Activated naive CD4-positive, alpha-beta T cell (primary cell): ENCODE results near the gene LCN12.

Source experiments
- DNase-seq, 4 experiments: peaks; one replicate each; lab custom pipeline; 2025; lab: John Stamatoyannopoulos, UW

Gene LCN12

GRCh38 chr9:136927343-136928271, 24.5 kb upstream of the LCN12 start:
- no peak for DNase-seq

- no peak for DNase-seq
Measured at GRCh38 chr9:136928591-136928990, 23.5 kb upstream of the LCN12 start.

DNA sequence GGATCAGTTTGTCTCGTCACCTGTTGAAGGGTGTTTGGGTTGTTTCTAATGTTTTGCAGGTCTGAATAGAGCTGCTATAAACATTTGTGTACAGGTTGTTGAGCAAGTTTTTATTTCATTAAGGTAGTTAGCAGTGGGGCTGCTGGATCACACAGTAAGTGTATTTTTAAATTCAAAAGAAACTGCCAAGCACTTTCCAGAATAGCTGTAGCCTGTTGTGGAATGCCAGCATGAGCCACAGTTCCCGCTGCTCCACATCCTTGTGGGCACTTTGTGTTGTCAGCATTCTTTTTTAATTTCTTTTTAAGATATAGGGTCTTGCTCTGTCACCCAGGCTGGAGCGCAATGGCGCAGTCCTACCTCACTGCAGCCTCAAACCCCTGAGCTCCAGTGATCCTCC, 22.1 kb upstream of the LCN12 start:
- DNase-seq, result no peak

DNA sequence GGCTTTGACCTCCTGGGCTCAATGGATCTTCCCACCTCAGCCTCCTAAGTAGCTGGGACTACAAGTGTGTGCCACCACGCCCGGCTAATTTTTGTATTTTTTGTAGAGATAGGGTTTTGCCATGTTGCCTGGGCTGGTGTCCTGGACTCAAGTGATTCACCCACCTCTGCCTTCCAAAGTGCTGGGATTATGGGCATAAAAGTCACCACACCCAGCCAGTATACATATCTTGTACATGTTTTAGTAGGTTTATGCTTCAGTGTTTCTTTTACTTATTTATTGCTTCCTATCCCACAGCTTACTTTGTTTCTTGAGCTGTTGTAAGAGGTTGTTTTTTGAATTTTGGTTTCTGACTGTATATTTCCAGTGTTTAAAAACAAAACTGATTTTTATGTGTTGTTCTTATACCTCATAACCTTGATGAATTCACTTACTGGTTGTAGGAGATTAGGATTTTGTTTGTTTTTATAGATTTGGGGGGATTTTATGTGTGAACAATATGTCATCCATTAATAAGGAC, 20.4 kb upstream of the LCN12 start:
- DNase-seq, result no peak

DNA sequence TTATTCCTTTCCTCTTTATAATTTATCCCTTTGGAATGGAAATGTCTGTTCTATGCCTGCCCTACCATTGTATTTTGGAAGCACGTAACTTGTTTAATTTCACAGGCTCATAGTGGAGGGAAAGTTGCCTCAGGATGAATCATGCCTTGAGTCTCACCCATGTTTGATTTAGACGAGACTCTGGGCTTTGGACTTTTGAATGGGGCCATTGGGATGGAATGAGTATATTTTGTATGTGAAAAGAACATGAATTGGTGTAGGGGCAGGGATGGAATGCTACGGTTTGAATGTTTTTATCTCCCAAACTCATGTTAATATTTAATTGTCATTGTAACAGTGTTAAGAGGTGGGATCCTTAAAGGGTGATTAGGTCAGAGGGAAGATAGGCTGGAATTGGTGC, 17.8 kb upstream of the LCN12 start:
- DNase-seq, result no peak

DNA sequence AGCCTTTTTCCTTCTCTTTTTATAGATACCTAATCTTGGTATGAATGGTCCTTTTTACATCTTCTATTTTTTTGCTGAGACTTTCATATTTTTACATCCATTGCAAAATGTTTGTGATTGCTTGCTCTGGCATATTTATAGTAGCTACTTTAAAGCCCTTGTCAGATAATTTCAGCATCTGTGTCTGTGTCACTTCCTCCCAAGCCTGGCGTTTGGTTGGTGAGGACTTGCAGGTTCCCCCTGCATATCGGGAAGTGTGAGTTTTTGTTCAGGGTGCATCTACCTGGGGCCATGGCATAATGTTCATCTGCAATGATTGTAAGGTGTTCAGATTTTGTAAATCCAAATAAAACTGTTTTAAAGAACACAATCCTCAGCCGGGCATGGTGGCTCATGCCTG, 16.4 kb upstream of the LCN12 start:
- no peak for DNase-seq

DNA sequence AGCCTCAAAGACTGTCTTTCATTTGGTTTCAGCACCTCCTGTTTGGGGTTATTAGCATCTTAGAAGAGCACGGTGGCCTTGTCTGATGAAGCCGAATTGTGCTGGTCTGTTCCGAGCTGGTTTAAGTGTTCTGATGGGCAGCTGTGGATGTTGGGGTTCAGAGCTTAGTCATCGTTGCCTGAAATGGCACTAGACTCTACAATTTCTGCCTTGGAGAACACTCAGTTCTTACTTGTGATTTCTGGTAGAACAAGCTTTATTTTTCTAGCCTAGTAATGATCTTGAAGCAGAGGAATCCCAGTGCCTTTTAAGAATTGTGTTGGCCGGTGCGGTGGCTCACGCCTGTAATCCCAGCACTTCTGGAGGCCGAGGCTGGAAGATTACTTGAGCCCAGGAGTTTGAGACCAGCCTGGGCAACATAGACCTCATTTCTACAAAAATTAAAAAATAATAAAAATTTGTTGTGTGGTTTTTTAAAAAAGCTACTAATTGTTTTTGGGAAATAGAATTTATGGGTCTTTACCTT, 15.4 kb upstream of the LCN12 start:
- DNase-seq, result no peak

GRCh38 chr9:136937186-136938001, 14.7 kb upstream of the LCN12 start:
- no peak for DNase-seq

GRCh38 chr9:136939431-136939995, 12.6 kb upstream of the LCN12 start:
- no peak for DNase-seq

GRCh38 chr9:136939996-136940525, 12.0 kb upstream of the LCN12 start:
- DNase-seq, result no peak

DNA sequence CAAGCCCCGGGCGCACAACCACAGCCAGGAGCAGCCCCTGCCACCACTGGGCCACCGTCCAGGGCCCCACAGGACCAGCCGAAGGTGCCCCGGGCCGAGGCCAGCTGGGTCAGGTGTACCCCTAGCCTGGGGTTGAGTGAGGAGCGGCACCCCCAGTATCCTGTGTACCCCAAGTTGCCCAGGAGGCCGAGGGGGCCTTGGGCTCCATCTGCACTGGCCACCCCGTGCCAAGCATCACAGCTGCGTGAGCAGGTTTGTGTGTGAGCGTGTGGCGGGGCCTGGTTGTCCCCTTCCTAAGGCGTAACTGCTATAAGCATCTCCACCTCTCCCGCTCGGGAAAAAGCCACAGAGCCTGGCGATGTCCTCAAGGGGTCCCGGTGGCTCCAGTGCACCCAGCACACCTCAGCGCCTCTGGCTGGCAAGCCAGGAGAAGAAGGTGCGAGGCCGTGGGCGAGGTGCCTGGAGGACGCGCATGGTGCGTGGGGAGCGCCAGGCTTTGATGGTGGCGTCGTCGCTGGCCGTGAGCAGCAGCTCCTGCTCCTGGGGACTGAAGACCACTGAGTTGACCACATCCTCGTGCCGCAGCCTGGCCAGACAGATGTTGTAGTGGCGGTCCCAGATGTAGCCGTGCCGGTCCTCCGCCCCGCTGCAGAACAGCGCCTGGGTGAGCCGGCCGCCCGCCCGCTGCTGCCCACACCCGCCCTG, 11.4 kb upstream of the LCN12 start:
- no peak for DNase-seq

DNA sequence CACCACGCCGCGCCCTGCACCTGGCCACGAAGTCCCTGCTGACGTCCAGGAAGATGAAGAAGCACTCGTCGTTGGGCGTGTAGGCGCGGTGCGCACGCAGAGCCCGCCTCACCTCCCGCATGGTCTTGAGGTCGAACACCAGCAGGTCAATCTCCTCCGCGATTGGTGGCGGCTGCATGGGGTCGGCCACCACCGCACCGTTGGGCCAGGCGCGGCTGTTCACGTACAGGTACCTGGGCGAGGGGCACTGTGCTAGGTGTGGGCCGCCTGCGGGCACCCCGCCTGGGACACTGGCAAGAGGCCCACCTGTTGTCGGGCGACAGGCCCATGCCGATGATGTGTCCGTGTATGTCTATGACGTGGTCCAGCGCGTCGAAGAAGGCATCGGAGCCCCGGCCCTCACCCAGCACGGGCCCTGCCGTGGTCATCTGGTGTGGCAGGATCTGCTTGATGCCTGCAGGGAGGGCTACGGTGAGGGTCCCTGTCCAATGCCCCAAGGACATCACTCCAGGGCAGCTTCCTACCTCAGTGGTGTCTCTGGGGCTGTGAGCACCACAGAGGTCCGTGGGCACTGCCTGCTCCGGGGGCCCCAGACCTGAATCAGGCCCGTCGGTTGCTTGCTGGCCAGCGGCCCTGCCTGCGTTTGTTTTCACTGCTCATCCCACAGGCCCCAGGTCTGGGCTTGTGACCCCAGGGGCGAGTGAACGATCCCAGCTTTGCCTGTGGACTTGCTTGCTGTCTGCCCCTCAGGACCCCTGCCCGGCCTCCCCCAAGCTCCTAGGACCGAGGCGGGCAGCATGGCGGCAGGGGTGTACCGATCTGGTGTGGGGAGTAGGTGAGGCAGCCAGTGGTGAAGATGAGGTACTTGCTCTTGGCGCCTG, 10.6 kb upstream of the LCN12 start:
- no peak for DNase-seq

DNA sequence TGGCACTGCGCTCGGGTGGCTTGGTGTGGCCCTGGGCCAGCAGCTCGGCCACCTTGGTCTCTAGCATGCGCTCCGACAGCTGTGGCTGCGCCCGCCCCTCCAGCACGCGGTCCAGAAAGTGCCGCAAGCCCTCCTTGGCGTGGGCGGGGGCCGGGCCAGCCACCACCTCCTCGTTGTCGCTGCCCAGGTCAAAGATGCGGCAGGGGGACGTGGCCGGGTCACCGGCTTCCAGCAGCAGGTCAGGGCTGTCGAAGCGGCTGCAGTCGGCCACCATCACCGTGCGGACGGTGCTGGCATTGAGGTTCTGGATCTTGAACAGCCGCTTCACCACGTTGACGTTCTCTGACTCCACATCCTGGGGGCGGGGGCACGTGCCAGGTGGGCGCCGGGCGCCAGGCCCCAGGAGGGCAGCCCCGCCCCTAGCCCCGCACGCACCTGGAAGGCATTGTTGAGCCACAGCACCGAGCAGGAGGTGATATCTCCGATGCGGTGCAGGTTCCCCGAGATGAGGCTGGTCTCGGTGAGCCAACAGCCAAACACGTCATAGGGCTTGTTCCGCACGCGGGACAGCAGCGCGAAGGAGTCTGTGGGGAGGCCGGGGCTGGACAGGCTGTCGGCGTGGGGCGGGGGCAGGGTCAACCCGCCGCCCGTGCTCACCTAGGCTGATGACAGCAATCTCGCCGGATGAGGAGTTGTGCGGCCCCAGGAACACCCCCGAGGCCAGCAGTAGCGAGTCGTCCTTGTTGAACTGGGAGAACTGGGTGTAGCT, 9.8 kb upstream of the LCN12 start:
- DNase-seq, result no peak

DNA sequence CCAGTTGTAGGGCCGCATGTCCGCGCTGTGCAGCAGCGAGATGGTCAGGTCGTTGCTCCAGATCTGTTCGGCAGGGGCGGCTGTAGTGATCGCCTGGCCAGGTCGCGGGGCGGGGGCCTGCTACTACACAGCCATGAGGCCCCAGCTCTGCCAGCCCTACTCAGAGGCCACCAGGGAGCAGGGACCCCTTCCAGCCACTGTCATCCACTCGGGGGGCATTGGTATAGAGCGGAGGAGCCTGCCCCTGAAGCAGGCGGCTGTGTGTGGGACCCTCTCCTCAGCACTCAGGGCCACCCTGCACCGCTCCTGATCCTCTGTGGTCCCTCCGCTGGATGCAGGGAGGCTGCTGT, 9.2 kb upstream of the LCN12 start:
- DNase-seq, result no peak

DNA sequence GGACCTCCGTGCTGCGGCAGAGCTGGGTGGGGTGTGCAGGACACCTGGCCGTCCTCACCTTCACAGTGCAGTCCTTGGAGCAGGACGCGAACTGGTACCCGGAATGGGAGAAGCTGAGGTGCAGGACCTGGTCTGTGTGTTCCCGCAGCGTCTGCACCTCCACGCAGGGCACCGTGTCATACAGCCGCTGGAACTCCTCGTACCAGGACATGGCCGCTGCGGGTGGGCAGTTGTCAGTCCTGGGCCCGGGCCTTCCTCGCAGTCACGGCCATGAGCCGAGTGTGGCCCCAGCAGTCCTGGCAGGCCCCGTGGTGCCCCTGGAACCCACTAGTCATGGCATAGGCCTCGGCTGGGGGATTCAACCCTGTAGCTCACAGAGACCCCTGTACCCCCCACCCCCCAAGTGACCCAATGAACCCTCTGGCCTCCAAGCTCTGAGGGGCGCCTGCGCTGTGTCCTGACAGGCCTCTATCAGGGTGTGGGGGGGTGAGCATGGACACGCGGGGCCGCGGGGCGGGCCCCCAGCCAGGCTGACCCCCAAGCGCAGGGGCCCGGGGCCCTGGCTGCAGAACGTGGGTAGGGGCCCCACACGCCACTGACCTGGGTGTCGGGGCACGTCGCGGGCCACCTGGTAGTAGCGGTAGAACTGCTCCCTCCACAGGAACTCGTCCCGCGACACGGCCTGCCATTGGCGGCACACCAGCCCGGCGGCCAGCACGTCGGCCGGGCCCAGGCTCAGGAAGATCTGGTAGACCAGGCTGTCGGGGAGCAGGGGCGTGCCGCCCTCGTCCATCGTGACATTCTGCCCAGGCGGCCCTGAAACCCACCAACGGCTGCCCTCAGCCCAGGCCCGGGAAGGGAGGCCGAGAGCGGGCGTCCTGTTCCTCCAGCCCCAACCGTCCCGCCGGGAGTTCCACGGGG, 8.5 kb upstream of the LCN12 start:
- no peak for DNase-seq

DNA sequence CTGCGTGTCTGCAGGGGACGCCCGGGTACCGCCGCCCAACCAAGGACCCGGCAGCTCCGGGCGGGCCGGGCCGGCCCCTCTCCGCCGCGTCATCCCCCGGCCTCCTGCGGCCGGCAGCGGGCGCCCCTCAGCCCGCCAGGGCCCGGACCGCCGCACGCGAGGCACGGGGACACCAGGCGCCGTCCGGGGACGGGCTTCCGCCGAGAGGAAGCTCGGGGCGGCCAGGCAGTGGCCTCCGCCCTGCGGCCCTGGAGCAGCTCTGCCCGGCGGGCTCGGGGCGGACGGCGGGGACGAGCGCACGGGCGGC, 7.9 kb upstream of the LCN12 start:
- DNase-seq, result no peak

DNA sequence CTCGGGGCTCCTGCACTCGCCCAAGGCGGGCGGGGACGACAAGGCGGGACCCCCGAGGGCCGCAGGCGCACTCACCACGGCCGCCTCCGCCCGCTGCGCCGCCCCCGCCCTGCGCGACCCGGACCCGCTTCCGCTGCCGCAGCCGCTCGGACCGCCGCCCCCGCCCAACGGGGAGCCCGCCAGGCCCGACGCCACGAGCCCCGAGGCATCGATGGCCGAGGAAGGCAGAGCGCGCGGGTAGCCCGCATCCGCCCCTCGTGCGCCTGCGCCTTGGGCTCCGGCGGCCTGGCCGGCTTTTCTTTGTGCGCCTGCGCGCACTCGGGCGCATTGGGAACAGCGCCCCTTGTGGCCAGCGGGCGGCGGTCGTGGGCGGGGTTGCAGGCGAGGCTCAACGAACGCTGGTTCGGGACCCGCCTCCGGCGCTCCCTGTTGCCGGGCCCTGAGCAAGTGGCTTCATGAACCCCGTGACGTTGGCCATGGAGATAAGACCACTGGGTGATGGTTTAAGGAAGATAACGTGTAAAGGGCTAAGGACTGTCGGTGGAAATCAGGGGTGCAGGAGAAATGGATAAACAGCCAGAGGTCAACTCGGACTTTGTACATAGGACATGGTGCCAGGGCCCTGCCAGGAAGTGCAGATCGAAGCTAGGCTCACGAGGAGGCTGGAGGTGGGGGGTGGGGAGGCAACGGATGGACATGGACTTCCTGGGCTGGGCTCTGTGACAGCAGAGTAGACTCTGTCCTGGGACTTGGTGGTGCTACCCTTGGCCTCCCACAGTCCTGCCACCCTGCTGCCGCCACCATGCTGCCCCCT, 7.3 kb upstream of the LCN12 start, which contains the start of the genes C8G and FBXW5:
Gene C8G (plus strand): TSS at position 725 of the 814 bp plus-strand sequence. CDS start 78 bp downstream, at position 803.
Gene FBXW5 (minus strand): TSS at position 220 of the 814 bp plus-strand sequence. CDS start 655 bp downstream, outside the sequence.
- DNase-seq, result peak; percentile 90 to 94 (median 92)
